Measurements from ENCODE around the gene LRMDA. TPM values are rescaled to one million over a fixed set of nuclear protein-coding genes. Genes with fewer than 3 reads are reported as not detected.
"Not testable (repeated sequence)": the region's sequence is repeated elsewhere in the genome, so short reads cannot be mapped to it uniquely, and the experiment has no call there.

Gene LRMDA
- total RNA-seq, 1 donor from 2014 or later: 18.7 TPM

DNA sequence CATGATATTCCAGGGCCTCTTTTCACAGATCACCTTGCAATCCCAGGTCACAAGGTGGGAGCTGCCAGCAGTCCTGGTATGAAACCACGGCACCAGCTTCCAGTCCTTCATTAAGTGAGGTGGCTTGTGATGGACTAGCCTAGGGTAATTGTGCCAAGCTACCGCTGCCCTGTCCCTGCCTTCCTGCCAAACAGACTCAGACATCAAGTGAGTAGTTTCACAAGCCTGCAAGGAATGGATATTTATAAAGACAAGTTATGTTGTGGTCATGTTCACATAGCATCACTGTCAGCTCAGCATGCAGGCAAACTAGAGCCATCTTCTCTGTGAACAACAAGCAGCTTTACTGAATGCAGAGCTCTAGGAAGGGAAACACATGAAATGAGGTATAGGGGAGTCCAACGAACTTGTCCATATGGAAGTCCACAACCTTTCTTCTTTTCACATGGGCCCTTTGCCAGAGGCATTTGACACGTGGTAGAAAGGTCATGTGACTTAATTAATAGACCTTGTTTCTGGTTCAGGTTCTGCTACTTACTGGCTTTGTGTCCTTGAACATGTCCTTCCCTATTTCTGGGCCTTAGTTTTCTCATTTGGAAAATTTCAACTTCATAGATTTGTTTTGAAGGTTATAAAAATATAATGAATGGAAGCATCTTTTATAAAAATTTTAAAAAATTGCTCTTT, 1145.0 kb downstream of the LRMDA start:
- no peaks in the 10 kb centered on the region for H3K27me3 ChIP-seq (ENCODE audit: control insufficient read depth, insufficient read depth, low read length)
- no peak overlapping the region for H3K4me3 ChIP-seq (ENCODE audit: low read depth, low read length)
- TF ChIP-seq CTCF (IDR thresholded peaks at IDR 0.05; ENCODE audit: insufficient read depth, low read length, poor library complexity, severe bottlenecking): no peak
- DNase-seq (ENCODE audit: low read depth): no peak
- H3K36me3 ChIP-seq (ENCODE audit: control insufficient read depth, insufficient read depth, low read length): no peaks in the 10 kb centered on the region

- DNase-seq (ENCODE audit: low read depth): no peak
- no peak overlapping the region for H3K4me3 ChIP-seq (ENCODE audit: low read depth, low read length)
- H3K27me3 ChIP-seq (ENCODE audit: control insufficient read depth, insufficient read depth, low read length): no peaks in the 10 kb centered on the region
- TF ChIP-seq CTCF (IDR thresholded peaks at IDR 0.05; ENCODE audit: insufficient read depth, low read length, poor library complexity, severe bottlenecking): no peak
- no peaks in the 10 kb centered on the region for H3K36me3 ChIP-seq (ENCODE audit: control insufficient read depth, insufficient read depth, low read length)
Measured at GRCh38 chr10:76577455-76577854, 1146.0 kb downstream of the LRMDA start.

- H3K27me3 ChIP-seq (ENCODE audit: control insufficient read depth, insufficient read depth, low read length): no peaks in the 10 kb centered on the region
- DNase-seq (ENCODE audit: low read depth): no peak
- no peaks in the 10 kb centered on the region for H3K36me3 ChIP-seq (ENCODE audit: control insufficient read depth, insufficient read depth, low read length)
- H3K4me3 ChIP-seq (ENCODE audit: low read depth, low read length): no peak overlapping the region
- no peak for TF ChIP-seq CTCF (IDR thresholded peaks at IDR 0.05; ENCODE audit: insufficient read depth, low read length, poor library complexity, severe bottlenecking)
Measured at GRCh38 chr10:76581506-76582256, 1150.3 kb downstream of the LRMDA start.

DNA sequence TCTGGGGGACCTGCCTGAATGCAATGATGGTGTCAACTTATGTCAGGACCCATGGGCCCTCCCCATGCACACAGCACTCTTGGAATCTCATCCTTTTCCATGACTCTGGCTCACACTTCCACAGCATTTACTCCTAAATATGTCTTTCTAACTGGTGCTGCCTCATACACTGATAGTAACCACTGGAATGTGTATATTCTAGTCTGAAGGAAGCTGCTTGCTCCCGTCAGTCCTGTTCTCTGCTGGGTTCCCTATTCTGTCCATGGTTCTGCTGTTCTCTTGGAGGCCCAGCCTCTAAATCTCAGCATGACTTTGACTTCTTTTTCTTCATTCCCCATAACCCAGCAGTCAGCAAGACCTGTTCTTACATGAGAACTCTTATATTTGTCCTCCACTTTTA, 1151.1 kb downstream of the LRMDA start:
- Histone ChIP-seq H3K36me3 (ENCODE audit: control insufficient read depth, insufficient read depth, low read length) (no peaks in the 10 kb centered on the region), H3K4me3 (ENCODE audit: low read depth, low read length) (no peak overlapping the region), H3K27me3 (ENCODE audit: control insufficient read depth, insufficient read depth, low read length) (no peaks in the 10 kb centered on the region)
- DNase-seq (ENCODE audit: low read depth): no peak
- TF ChIP-seq CTCF (IDR thresholded peaks at IDR 0.05; ENCODE audit: insufficient read depth, low read length, poor library complexity, severe bottlenecking): no peak

- no peak overlapping the region for H3K4me3 ChIP-seq (ENCODE audit: low read depth, low read length)
- TF ChIP-seq CTCF (IDR thresholded peaks at IDR 0.05; ENCODE audit: insufficient read depth, low read length, poor library complexity, severe bottlenecking): no peak
- DNase-seq (ENCODE audit: low read depth): peak; percentile 68
- no peaks in the 10 kb centered on the region for H3K27me3 ChIP-seq (ENCODE audit: control insufficient read depth, insufficient read depth, low read length)
- no peaks in the 10 kb centered on the region for H3K36me3 ChIP-seq (ENCODE audit: control insufficient read depth, insufficient read depth, low read length)
Measured at GRCh38 chr10:76583711-76584161, 1152.3 kb downstream of the LRMDA start.

DNA sequence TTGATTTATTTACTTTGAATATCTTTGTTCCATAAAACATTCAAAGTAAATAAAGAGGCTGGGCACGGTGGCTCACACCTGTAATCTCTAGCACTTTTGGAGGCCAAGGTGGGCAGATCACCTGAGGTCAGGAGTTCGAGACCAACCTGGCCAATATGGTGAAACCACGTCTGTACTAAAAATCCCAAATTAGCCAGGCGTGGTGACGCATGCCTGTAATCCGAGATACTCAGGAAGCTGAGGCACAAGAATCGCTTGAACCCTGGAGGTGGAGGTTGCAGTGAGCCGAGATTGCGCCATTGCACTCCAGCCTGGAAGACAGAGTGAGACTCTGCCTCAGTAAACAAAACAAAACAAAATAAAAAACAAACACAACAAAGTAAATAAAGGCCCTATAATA, 1153.0 kb downstream of the LRMDA start:
- not testable (repeated sequence) for H3K4me3 ChIP-seq (ENCODE audit: low read depth, low read length); H3K36me3 ChIP-seq (ENCODE audit: control insufficient read depth, insufficient read depth, low read length); H3K27me3 ChIP-seq (ENCODE audit: control insufficient read depth, insufficient read depth, low read length); DNase-seq (ENCODE audit: low read depth)

Other genes with a start within 250 kb of the LRMDA start
- 188 and 251 TPM in 2 replicates for gene VDAC2, start 220.8 kb upstream of the LRMDA start, total RNA-seq
- gene COMTD1, start 195.7 kb upstream of the LRMDA start, total RNA-seq: 22.0 and 35.9 TPM in 2 replicates
- 13.8 and 16.8 TPM in 2 replicates for gene ZNF503, start 29.9 kb upstream of the LRMDA start, total RNA-seq